Trophoblast cell (in vitro differentiated cells and primary cell): Measurements from ENCODE around the gene CDC45.

Experiments
- DNase-seq, 2 donors: peaks; one replicate each; pipeline ENCODE4 v3.0.0-alpha.2; 2016
- H2AFZ ChIP-seq: 2 replicates; pipeline ENCODE4 v1.6.1; 2013; ENCODE audit warnings: low read length, moderate library complexity, mild to moderate bottlenecking; ENCODE audit not compliant: insufficient read depth, poor library complexity
- H2AK5ac ChIP-seq: 2 replicates; pipeline ENCODE4 v1.6.1; 2013; ENCODE audit warnings: mild to moderate bottlenecking, low read length
- H2BK120ac ChIP-seq: 2 replicates; pipeline ENCODE4 v1.6.1; 2013; ENCODE audit warnings: low read length, mild to moderate bottlenecking, moderate library complexity; ENCODE audit not compliant: insufficient read depth, poor library complexity
- H2BK12ac ChIP-seq: 2 replicates; pipeline ENCODE4 v1.6.1; 2013; ENCODE audit warnings: mild to moderate bottlenecking, low read length, moderate library complexity
- H2BK5ac ChIP-seq: 2 replicates; pipeline ENCODE4 v1.6.1; 2013; ENCODE audit warnings: low read length, low read depth, moderate library complexity, mild to moderate bottlenecking; ENCODE audit not compliant: poor library complexity
- H3K14ac ChIP-seq: 2 replicates; pipeline ENCODE4 v1.6.1; 2013; ENCODE audit warnings: mild to moderate bottlenecking, low read length
- H3K18ac ChIP-seq: 2 replicates; pipeline ENCODE4 v1.6.1; 2013; ENCODE audit warnings: mild to moderate bottlenecking, low read length
- H3K23ac ChIP-seq: 2 replicates; pipeline ENCODE4 v1.6.1; 2013; ENCODE audit warnings: low read length
- H3K27ac ChIP-seq: 2 replicates; pipeline ENCODE4 v1.5.1; 2013; ENCODE audit warnings: low read depth, mild to moderate bottlenecking, inconsistent platforms, low read length, moderate library complexity
- H3K27me3 ChIP-seq: 2 replicates; pipeline ENCODE4 v1.6.1; 2013; ENCODE audit warnings: inconsistent platforms, mild to moderate bottlenecking, low read length, moderate library complexity; ENCODE audit not compliant: insufficient read depth
- H3K36me3 ChIP-seq, 2 experiments: 1 replicate in 1 of 2; 2 replicates in 1 of 2; pipeline ENCODE4 v1.6.1; 2013; ENCODE audit warnings: low read length in 2 of 2, mild to moderate bottlenecking in 2 of 2, moderate library complexity in 1 of 2; ENCODE audit not compliant: insufficient read depth in 2 of 2, control insufficient read depth in 1 of 2
- H3K4ac ChIP-seq: 2 replicates; pipeline ENCODE4 v1.6.1; 2013; ENCODE audit warnings: low read depth, mild to moderate bottlenecking, low read length, moderate library complexity
- H3K4me1 ChIP-seq, 2 experiments: 1 replicate in 1 of 2; 2 replicates in 1 of 2; pipeline ENCODE4 v1.6.1; 2013; ENCODE audit warnings: low read length in 2 of 2, mild to moderate bottlenecking in 2 of 2, moderate library complexity in 1 of 2; ENCODE audit not compliant: insufficient read depth in 2 of 2, control insufficient read depth in 1 of 2
- H3K4me2 ChIP-seq: 2 replicates; pipeline ENCODE4 v1.6.1; 2013; ENCODE audit warnings: inconsistent platforms, mild to moderate bottlenecking, low read length, moderate library complexity
- H3K4me3 ChIP-seq: 2 replicates; pipeline ENCODE4 v1.5.1; 2013; ENCODE audit warnings: mild to moderate bottlenecking, low read depth, low read length, inconsistent platforms
- H3K79me1 ChIP-seq: one replicate; pipeline ENCODE4 v1.6.1; 2013; ENCODE audit warnings: low read length
- H3K79me2 ChIP-seq: 2 replicates; pipeline ENCODE4 v1.6.1; 2013; ENCODE audit warnings: low read length, mild to moderate bottlenecking; ENCODE audit not compliant: control insufficient read depth, insufficient read depth, poor library complexity
- H3K9ac ChIP-seq: 2 replicates; pipeline ENCODE4 v1.6.1; 2013; ENCODE audit warnings: mild to moderate bottlenecking, low read length
- H3K9me3 ChIP-seq: 2 replicates; pipeline ENCODE4 v1.6.1; 2013; ENCODE audit warnings: low read depth, mild to moderate bottlenecking, control low read depth, inconsistent platforms, low read length; ENCODE audit not compliant: insufficient read depth
- H4K12ac ChIP-seq: 2 replicates; pipeline ENCODE4 v1.6.1; 2013; ENCODE audit warnings: low read depth, mild to moderate bottlenecking, low read length, moderate library complexity
- H4K8ac ChIP-seq: 2 replicates; pipeline ENCODE4 v1.6.1; 2013; ENCODE audit warnings: low read depth, mild to moderate bottlenecking, low read length, moderate library complexity
- H4K91ac ChIP-seq: one replicate; pipeline ENCODE4 v1.6.1; 2013; ENCODE audit warnings: low read depth, mild to moderate bottlenecking, low read length, moderate library complexity
- WGBS: extraction: QIAGEN DNeasy Blood & Tissue Kit; methylation state at CpG from one replicate; pipeline ENCODE4 v1.1.7; 2013; ENCODE audit warnings: missing lambda C conversion rate; ENCODE audit not compliant: insufficient read length, insufficient coverage; ENCODE audit errors: extremely low coverage; 5-methylcytosine and 5-hydroxymethylcytosine counted together

CDC45 gene

DNA sequence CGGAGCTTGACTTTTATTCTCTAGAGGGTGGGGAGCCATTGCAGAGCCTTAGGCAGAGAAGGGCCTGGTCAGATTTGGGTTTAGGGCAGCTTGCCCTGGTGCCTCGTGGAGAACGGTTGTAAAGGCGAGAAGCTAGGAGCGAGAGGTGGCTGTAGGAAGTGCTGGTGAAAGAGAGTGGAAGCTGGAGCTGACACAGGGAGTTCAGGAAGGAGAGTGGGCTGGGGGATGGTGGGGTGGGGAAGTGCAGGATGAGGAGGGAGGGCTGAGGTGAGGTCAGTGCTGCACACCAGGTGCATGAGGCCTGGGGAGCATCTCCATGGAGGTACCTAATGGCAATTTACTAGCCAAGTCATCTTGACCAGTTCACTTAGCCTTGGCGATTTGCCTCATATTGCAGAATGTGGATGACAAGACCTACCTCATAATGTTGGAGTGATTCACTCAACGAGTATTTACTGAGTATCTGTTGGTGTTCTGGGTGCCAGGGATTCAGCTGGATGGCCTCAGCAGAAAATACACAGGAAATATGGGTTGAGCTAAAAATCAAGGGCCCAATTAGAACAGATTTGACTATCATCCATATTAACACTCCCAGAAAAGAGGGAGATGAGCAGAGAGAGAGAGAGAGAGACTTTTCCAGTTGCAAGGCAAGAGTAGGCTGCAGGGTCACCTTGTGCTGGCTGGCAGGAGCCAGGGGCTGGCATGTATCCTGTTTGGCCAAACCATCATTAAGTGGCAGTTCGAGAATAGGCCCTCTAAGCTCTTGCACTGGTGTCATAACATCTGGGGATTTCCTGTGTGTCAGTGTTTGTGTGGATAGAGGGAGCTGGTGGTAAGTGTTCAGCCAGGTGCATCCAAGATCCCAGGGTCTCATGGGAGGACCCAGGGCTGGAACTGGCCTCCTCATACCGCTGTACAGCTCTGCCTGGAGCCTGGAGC is 88.9 kb downstream of the CDC45 start:
- no peak overlapping the region for H2BK12ac ChIP-seq
- no peaks in the 10 kb centered on the region for H3K36me3 ChIP-seq
- H3K27me3 ChIP-seq = no peaks in the 10 kb centered on the region
- H3K27ac ChIP-seq = no peak overlapping the region
- H4K91ac ChIP-seq = no peak overlapping the region
- H3K79me1 ChIP-seq = no peaks in the 10 kb centered on the region
- H2AFZ ChIP-seq = no peak overlapping the region
- no peak for DNase-seq
- WGBS = no CpG with 5 or more reads among the region's 9 CpGs
- no peak overlapping the region for H3K4ac ChIP-seq
- H3K9ac ChIP-seq = no peak overlapping the region
- H3K79me2 ChIP-seq = no peaks in the 10 kb centered on the region
- H4K8ac ChIP-seq = no peak overlapping the region
- H4K12ac ChIP-seq = no peak overlapping the region
- no peak overlapping the region for H2BK5ac ChIP-seq
- no peak overlapping the region for H2BK120ac ChIP-seq
- no peak overlapping the region for H3K4me2 ChIP-seq
- H3K23ac ChIP-seq = no peak overlapping the region
- H2AK5ac ChIP-seq = no peak overlapping the region
- H3K9me3 ChIP-seq = peaks cover 2% of the 10 kb centered on the region
- H3K4me1 ChIP-seq = no peaks in the 10 kb centered on the region
- H3K14ac ChIP-seq = no peak overlapping the region
- no peak overlapping the region for H3K18ac ChIP-seq
- no peak overlapping the region for H3K4me3 ChIP-seq

- H3K79me1 ChIP-seq = no peaks in the 10 kb centered on the region
- H4K12ac ChIP-seq = no peak overlapping the region
- H3K79me2 ChIP-seq = no peaks in the 10 kb centered on the region
These were observed 89.5 kb downstream of the CDC45 start for GRCh38 chr22:19569276-19569640.

GRCh38 chr22:19569976-19570375 is 90.3 kb downstream of the CDC45 start:
- H2AFZ ChIP-seq = no peak overlapping the region
- no peaks in the 10 kb centered on the region for H3K27me3 ChIP-seq
- H2BK12ac ChIP-seq = no peak overlapping the region
- no peak overlapping the region for H4K8ac ChIP-seq
- H3K9me3 ChIP-seq = peaks cover 5% of the 10 kb centered on the region
- H3K36me3 ChIP-seq = no peaks in the 10 kb centered on the region
- no peak overlapping the region for H2BK120ac ChIP-seq
- no peak overlapping the region for H4K12ac ChIP-seq
- no peak overlapping the region for H3K4ac ChIP-seq
- no peak overlapping the region for H2AK5ac ChIP-seq
- H3K18ac ChIP-seq = no peak overlapping the region
- H3K4me3 ChIP-seq = no peak overlapping the region
- no peak overlapping the region for H3K27ac ChIP-seq
- H3K79me1 ChIP-seq = no peaks in the 10 kb centered on the region
- H3K14ac ChIP-seq = no peak overlapping the region
- H3K23ac ChIP-seq = peak overlapping the region; percentile 1
- H3K9ac ChIP-seq = no peak overlapping the region
- no peak for DNase-seq
- H3K4me2 ChIP-seq = no peak overlapping the region
- whole genome bisulfite sequencing = 98% methylated on average over 2 of the region's 2 CpGs
- no peaks in the 10 kb centered on the region for H3K4me1 ChIP-seq
- H3K79me2 ChIP-seq = no peaks in the 10 kb centered on the region
- no peak overlapping the region for H4K91ac ChIP-seq
- H2BK5ac ChIP-seq = no peak overlapping the region

More at GRCh38 chr22:19569276-19569640, 89.5 kb downstream of the CDC45 start:
- no peak overlapping the region for H2AK5ac ChIP-seq
- H3K36me3 ChIP-seq = no peaks in the 10 kb centered on the region
- H3K9me3 ChIP-seq = peaks cover 5% of the 10 kb centered on the region
- no CpG with 5 or more reads among the region's 1 CpG for WGBS
- H3K4ac ChIP-seq = no peak overlapping the region
- no peak for DNase-seq
- H3K9ac ChIP-seq = no peak overlapping the region
- no peak overlapping the region for H4K91ac ChIP-seq
- no peak overlapping the region for H3K18ac ChIP-seq
- H2BK12ac ChIP-seq = no peak overlapping the region
- H3K4me3 ChIP-seq = no peak overlapping the region
- no peaks in the 10 kb centered on the region for H3K27me3 ChIP-seq
- no peak overlapping the region for H2BK120ac ChIP-seq
- no peak overlapping the region for H2BK5ac ChIP-seq
- no peak overlapping the region for H4K8ac ChIP-seq
- H2AFZ ChIP-seq = no peak overlapping the region
- H3K4me1 ChIP-seq = no peaks in the 10 kb centered on the region
- no peak overlapping the region for H3K23ac ChIP-seq
- no peak overlapping the region for H3K14ac ChIP-seq
- no peak overlapping the region for H3K4me2 ChIP-seq
- H3K27ac ChIP-seq = no peak overlapping the region
